ENCODE measurements around the gene TRAP1. TPM values are rescaled to one million over a fixed set of nuclear protein-coding genes. Genes with fewer than 3 reads are reported as not detected.

TRAP1 gene
- total RNA-seq, result 299 and 307 TPM in 2 replicates

- intact Hi-C loops (cut with micrococcal nuclease), result loop anchor here (10.0 kb wide), 1 partner anchor 557 kb away; the partner anchor contains the start of gene TFAP4
- Mint-ChIP-seq H3K4me1 (ENCODE audit: low read depth) (peaks cover 32% of the 10 kb centered on the region), H3K27me3 (ENCODE audit: low read depth) (no peaks in the 10 kb centered on the region)
Measured at GRCh38 chr16:3717235-3718018, at the start of gene TRAP1. Gene TRAP1 (minus strand): TSS chr16:3717524. CDS start chr16:3717508, 16 bp downstream.

GRCh38 chr16:3766177-3766576 lies 48.9 kb upstream of the TRAP1 start:
- Mint-ChIP-seq H3K4me3 (ENCODE audit: low read depth) (no peak overlapping the region), H3K27me3 (ENCODE audit: low read depth) (no peaks in the 10 kb centered on the region), H3K4me1 (ENCODE audit: low read depth) (no peaks in the 10 kb centered on the region), H3K36me3 (ENCODE audit: low read depth) (peaks cover 57% of the 10 kb centered on the region), H3K27ac (no peak overlapping the region), H3K9me3 (no peaks in the 10 kb centered on the region)
- intact Hi-C loops (cut with micrococcal nuclease), result no loop called here
- no peak for DNase-seq (ENCODE audit: low spot score)

More at GRCh38 chr16:3717235-3718018, at the start of gene TRAP1:
- peak; percentile 84 for DNase-seq (ENCODE audit: low spot score)
- Mint-ChIP-seq H3K9me3 (no peaks in the 10 kb centered on the region), H3K27ac (peak within 1 kb of the TSS; percentile 89), H3K36me3 (ENCODE audit: low read depth) (peaks cover 38% of the 10 kb centered on the region), H3K4me3 (ENCODE audit: low read depth) (peak within 1 kb of the TSS; percentile 83)

- Mint-ChIP-seq H3K4me1 (ENCODE audit: low read depth) (no peaks in the 10 kb centered on the region), H3K27me3 (ENCODE audit: low read depth) (no peaks in the 10 kb centered on the region), H3K36me3 (ENCODE audit: low read depth) (peaks cover 48% of the 10 kb centered on the region), H3K27ac (no peak overlapping the region), H3K9me3 (no peaks in the 10 kb centered on the region), H3K4me3 (ENCODE audit: low read depth) (no peak overlapping the region)
- no peak for DNase-seq (ENCODE audit: low spot score)
- intact Hi-C loops (cut with micrococcal nuclease), result no loop called here
Measured at GRCh38 chr16:3764409-3764808, 47.1 kb upstream of the TRAP1 start.

- H3K27me3 Mint-ChIP-seq (ENCODE audit: low read depth), result no peaks in the 10 kb centered on the region
- peaks cover 46% of the 10 kb centered on the region for H3K36me3 Mint-ChIP-seq (ENCODE audit: low read depth)
- no peak overlapping the region for H3K4me3 Mint-ChIP-seq (ENCODE audit: low read depth)
- intact Hi-C loops (cut with micrococcal nuclease), result no loop called here
- no peak overlapping the region for H3K27ac Mint-ChIP-seq
- no peaks in the 10 kb centered on the region for H3K4me1 Mint-ChIP-seq (ENCODE audit: low read depth)
- no peak for DNase-seq (ENCODE audit: low spot score)
- no peaks in the 10 kb centered on the region for H3K9me3 Mint-ChIP-seq
Measured at GRCh38 chr16:3762107-3762750, 44.9 kb upstream of the TRAP1 start.

- Mint-ChIP-seq H3K27ac (no peak overlapping the region), H3K4me3 (ENCODE audit: low read depth) (no peak overlapping the region), H3K27me3 (ENCODE audit: low read depth) (no peaks in the 10 kb centered on the region), H3K9me3 (no peaks in the 10 kb centered on the region), H3K4me1 (ENCODE audit: low read depth) (no peaks in the 10 kb centered on the region), H3K36me3 (ENCODE audit: low read depth) (peaks cover 41% of the 10 kb centered on the region)
- intact Hi-C loops (cut with micrococcal nuclease), result no loop called here
- DNase-seq (ENCODE audit: low spot score), result no peak
Measured at GRCh38 chr16:3761375-3762106, 44.2 kb upstream of the TRAP1 start.

GRCh38 chr16:3760518-3760917 lies 43.2 kb upstream of the TRAP1 start:
- no peaks in the 10 kb centered on the region for H3K9me3 Mint-ChIP-seq
- H3K4me1 Mint-ChIP-seq (ENCODE audit: low read depth), result no peaks in the 10 kb centered on the region
- H3K36me3 Mint-ChIP-seq (ENCODE audit: low read depth), result peaks cover 40% of the 10 kb centered on the region
- no peak for DNase-seq (ENCODE audit: low spot score)
- H3K27ac Mint-ChIP-seq, result no peak overlapping the region
- no peak overlapping the region for H3K4me3 Mint-ChIP-seq (ENCODE audit: low read depth)
- intact Hi-C loops (cut with micrococcal nuclease), result no loop called here
- no peaks in the 10 kb centered on the region for H3K27me3 Mint-ChIP-seq (ENCODE audit: low read depth)

- no peaks in the 10 kb centered on the region for H3K27me3 Mint-ChIP-seq (ENCODE audit: low read depth)
- intact Hi-C loops (cut with micrococcal nuclease), result no loop called here
- DNase-seq (ENCODE audit: low spot score), result no peak
- peaks cover 44% of the 10 kb centered on the region for H3K36me3 Mint-ChIP-seq (ENCODE audit: low read depth)
- H3K4me1 Mint-ChIP-seq (ENCODE audit: low read depth), result no peaks in the 10 kb centered on the region
- H3K27ac Mint-ChIP-seq, result no peak overlapping the region
- H3K4me3 Mint-ChIP-seq (ENCODE audit: low read depth), result no peak overlapping the region
- H3K9me3 Mint-ChIP-seq, result no peaks in the 10 kb centered on the region
Measured at GRCh38 chr16:3759736-3760135, 42.4 kb upstream of the TRAP1 start.

- Mint-ChIP-seq H3K9me3 (no peaks in the 10 kb centered on the region), H3K4me1 (ENCODE audit: low read depth) (no peaks in the 10 kb centered on the region), H3K36me3 (ENCODE audit: low read depth) (peaks cover 60% of the 10 kb centered on the region), H3K4me3 (ENCODE audit: low read depth) (no peak overlapping the region), H3K27me3 (ENCODE audit: low read depth) (no peaks in the 10 kb centered on the region), H3K27ac (no peak overlapping the region)
- intact Hi-C loops (cut with micrococcal nuclease), result no loop called here
- no peak for DNase-seq (ENCODE audit: low spot score)
Measured at GRCh38 chr16:3756113-3756512, 38.8 kb upstream of the TRAP1 start.

GRCh38 chr16:3755249-3755648 lies 37.9 kb upstream of the TRAP1 start:
- H3K4me1 Mint-ChIP-seq (ENCODE audit: low read depth), result no peaks in the 10 kb centered on the region

GRCh38 chr16:3754772-3755171 lies 37.4 kb upstream of the TRAP1 start:
- H3K36me3 Mint-ChIP-seq (ENCODE audit: low read depth), result peaks cover 69% of the 10 kb centered on the region
- intact Hi-C loops (cut with micrococcal nuclease), result no loop called here
- H3K27ac Mint-ChIP-seq, result no peak overlapping the region
- DNase-seq (ENCODE audit: low spot score), result no peak
- H3K4me1 Mint-ChIP-seq (ENCODE audit: low read depth), result peaks cover 3% of the 10 kb centered on the region
- no peaks in the 10 kb centered on the region for H3K27me3 Mint-ChIP-seq (ENCODE audit: low read depth)
- H3K9me3 Mint-ChIP-seq, result no peaks in the 10 kb centered on the region
- no peak overlapping the region for H3K4me3 Mint-ChIP-seq (ENCODE audit: low read depth)

More at GRCh38 chr16:3755249-3755648, 37.9 kb upstream of the TRAP1 start:
- no peak for DNase-seq (ENCODE audit: low spot score)
- Mint-ChIP-seq H3K27me3 (ENCODE audit: low read depth) (no peaks in the 10 kb centered on the region), H3K36me3 (ENCODE audit: low read depth) (peaks cover 65% of the 10 kb centered on the region), H3K9me3 (no peaks in the 10 kb centered on the region), H3K27ac (no peak overlapping the region), H3K4me3 (ENCODE audit: low read depth) (no peak overlapping the region)
- intact Hi-C loops (cut with micrococcal nuclease), result no loop called here

GRCh38 chr16:3754081-3754703 lies 36.9 kb upstream of the TRAP1 start:
- Mint-ChIP-seq H3K36me3 (ENCODE audit: low read depth) (peaks cover 67% of the 10 kb centered on the region), H3K27me3 (ENCODE audit: low read depth) (no peaks in the 10 kb centered on the region), H3K9me3 (no peaks in the 10 kb centered on the region), H3K4me1 (ENCODE audit: low read depth) (peaks cover 3% of the 10 kb centered on the region), H3K27ac (no peak overlapping the region), H3K4me3 (ENCODE audit: low read depth) (no peak overlapping the region)
- intact Hi-C loops (cut with micrococcal nuclease), result no loop called here
- no peak for DNase-seq (ENCODE audit: low spot score)

- H3K27me3 Mint-ChIP-seq (ENCODE audit: low read depth), result no peaks in the 10 kb centered on the region
- H3K36me3 Mint-ChIP-seq (ENCODE audit: low read depth), result peaks cover 67% of the 10 kb centered on the region
- no peak overlapping the region for H3K27ac Mint-ChIP-seq
- H3K4me3 Mint-ChIP-seq (ENCODE audit: low read depth), result no peak overlapping the region
- H3K4me1 Mint-ChIP-seq (ENCODE audit: low read depth), result peaks cover 3% of the 10 kb centered on the region
- DNase-seq (ENCODE audit: low spot score), result no peak
- intact Hi-C loops (cut with micrococcal nuclease), result no loop called here
- no peaks in the 10 kb centered on the region for H3K9me3 Mint-ChIP-seq
Measured at GRCh38 chr16:3752984-3753383, 35.7 kb upstream of the TRAP1 start.
